MM.1S (cell line): ENCODE results near the gene HSPA4L.

Source experiments
- EZH2 ChIP-seq: fragments of 300-600 bp; sonication (generic); optimal IDR thresholded peaks from 2 replicates; pipeline ENCODE3; 2017; ENCODE audit warnings: low read depth, mild to moderate bottlenecking, antibody characterized with exemption, low read length, mixed read lengths
- TF ChIP-seq, protein P1 (sequence below): fragments of 300-600 bp; sonication (generic); IDR thresholded peaks from 2 replicates; pipeline ENCODE4 v1.5.1; 2016; ENCODE audit warnings: antibody characterized with exemption, low read length, mixed read lengths

- TF ChIP-seq, protein P1, sequence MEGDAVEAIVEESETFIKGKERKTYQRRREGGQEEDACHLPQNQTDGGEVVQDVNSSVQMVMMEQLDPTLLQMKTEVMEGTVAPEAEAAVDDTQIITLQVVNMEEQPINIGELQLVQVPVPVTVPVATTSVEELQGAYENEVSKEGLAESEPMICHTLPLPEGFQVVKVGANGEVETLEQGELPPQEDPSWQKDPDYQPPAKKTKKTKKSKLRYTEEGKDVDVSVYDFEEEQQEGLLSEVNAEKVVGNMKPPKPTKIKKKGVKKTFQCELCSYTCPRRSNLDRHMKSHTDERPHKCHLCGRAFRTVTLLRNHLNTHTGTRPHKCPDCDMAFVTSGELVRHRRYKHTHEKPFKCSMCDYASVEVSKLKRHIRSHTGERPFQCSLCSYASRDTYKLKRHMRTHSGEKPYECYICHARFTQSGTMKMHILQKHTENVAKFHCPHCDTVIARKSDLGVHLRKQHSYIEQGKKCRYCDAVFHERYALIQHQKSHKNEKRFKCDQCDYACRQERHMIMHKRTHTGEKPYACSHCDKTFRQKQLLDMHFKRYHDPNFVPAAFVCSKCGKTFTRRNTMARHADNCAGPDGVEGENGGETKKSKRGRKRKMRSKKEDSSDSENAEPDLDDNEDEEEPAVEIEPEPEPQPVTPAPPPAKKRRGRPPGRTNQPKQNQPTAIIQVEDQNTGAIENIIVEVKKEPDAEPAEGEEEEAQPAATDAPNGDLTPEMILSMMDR: no peak
- TF ChIP-seq EZH2: no peak
Observed at GRCh38 chr4:127741247-127741646, 40.9 kb upstream of the HSPA4L start.
